ENCODE data around the gene KRT28. TPM values are rescaled to one million over a fixed set of nuclear protein-coding genes. Genes with fewer than 3 reads are reported as not detected.

KRT28 gene
- total RNA-seq, 6 donors from 2014 or later: not detected

DNA sequence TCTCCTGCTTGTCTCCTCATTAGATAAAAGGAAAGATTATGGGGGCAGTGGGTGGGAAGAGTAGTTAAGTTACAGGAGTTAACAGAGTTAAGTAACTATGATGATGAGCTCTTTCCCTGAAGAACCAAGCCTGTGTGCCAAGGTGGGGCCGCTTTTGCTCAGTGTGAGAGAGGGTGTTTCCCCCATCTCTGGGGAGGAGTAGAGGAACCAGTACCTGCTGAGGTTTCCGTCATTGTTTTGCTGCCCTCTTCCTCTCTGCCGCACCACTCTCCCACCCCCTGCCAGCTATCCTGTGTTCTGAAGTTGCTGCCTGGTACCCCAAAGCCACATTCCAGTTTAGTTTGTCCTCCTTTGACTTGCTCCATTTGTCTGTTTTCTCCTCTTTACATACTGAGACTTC lies 43.5 kb upstream of the KRT28 start:
- Histone ChIP-seq H3K9me3 (no peaks in the 10 kb centered on the region), H3K27ac (no peak overlapping the region), H3K36me3 (no peaks in the 10 kb centered on the region), H3K27me3 (no peaks in the 10 kb centered on the region), H3K4me3 (no peak overlapping the region), H3K4me1 (no peaks in the 10 kb centered on the region)
- 64 to 68% methylated on average over 3 of the region's 3 CpGs for WGBS, 2 donors
- DNase-seq (no peak), ATAC-seq (ENCODE audit: low FRiP score in 2 of 2) (no peak)
- TF ChIP-seq EP300 (IDR thresholded peaks at IDR 0.05): no peak
- TF ChIP-seq, protein P1, sequence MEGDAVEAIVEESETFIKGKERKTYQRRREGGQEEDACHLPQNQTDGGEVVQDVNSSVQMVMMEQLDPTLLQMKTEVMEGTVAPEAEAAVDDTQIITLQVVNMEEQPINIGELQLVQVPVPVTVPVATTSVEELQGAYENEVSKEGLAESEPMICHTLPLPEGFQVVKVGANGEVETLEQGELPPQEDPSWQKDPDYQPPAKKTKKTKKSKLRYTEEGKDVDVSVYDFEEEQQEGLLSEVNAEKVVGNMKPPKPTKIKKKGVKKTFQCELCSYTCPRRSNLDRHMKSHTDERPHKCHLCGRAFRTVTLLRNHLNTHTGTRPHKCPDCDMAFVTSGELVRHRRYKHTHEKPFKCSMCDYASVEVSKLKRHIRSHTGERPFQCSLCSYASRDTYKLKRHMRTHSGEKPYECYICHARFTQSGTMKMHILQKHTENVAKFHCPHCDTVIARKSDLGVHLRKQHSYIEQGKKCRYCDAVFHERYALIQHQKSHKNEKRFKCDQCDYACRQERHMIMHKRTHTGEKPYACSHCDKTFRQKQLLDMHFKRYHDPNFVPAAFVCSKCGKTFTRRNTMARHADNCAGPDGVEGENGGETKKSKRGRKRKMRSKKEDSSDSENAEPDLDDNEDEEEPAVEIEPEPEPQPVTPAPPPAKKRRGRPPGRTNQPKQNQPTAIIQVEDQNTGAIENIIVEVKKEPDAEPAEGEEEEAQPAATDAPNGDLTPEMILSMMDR (IDR thresholded peaks at IDR 0.05): no peak
- TF ChIP-seq POLR2AphosphoS5 (IDR thresholded peaks at IDR 0.05): no peak
- no peak for TF ChIP-seq POLR2A (IDR thresholded peaks at IDR 0.05)

DNA sequence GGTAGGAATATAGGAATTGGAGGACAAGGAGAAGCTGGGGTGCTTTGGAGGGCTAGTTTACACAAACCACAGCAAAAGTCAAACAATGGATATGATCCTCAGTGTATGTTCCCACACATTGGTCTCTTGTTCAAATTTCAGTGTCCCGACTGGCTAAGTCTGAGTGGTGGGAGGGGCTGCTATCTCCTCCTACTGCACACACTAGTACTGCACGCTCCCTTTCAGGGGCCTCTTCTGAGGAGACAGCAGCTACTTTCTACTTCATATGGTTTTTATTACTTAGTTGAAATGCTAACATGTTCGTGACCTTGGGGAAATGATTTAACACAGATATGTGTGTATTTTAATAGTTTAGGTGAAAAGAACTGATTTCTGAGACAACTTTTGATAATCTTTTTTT lies 41.5 kb upstream of the KRT28 start:
- no peak for ATAC-seq (ENCODE audit: low FRiP score in 2 of 2)

DNA sequence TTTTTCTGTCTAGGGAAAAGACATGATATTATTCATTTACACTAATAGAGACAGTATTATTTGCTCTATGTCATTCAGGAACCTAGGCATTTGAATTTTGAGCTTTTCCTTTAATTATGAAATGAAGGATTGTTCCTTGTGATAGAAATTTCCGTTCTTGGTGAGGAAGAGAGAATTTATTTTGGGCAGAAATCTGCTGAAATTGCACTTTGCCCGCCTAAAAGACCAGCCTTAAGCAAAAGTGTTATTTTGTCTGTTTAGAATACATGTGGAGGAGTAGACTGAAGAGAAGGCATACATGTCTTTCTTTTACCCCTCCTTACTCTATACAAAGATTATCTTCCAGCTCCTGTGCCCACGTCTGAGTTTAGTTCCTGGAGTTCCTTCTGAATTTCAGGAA lies 39.4 kb upstream of the KRT28 start:
- WGBS, 2 donors: 75 to 81% methylated on average over 3 of the region's 3 CpGs
- Histone ChIP-seq H3K27ac (no peak overlapping the region), H3K36me3 (peaks cover 0 to 9% (median 3%) of the 10 kb centered on the region in 4 donors), H3K4me1 (no peaks in the 10 kb centered on the region), H3K9me3 (no peaks in the 10 kb centered on the region), H3K4me3 (no peak overlapping the region), H3K27me3 (no peaks in the 10 kb centered on the region)
- DNase-seq (no peak), ATAC-seq (ENCODE audit: low FRiP score in 2 of 2) (no peak)
- no peak for TF ChIP-seq EP300 (IDR thresholded peaks at IDR 0.05)
- no peak for TF ChIP-seq POLR2AphosphoS5 (IDR thresholded peaks at IDR 0.05)
- TF ChIP-seq, protein P1 (IDR thresholded peaks at IDR 0.05): no peak
- no peak for TF ChIP-seq POLR2A (IDR thresholded peaks at IDR 0.05)

More for the DNA sequence above, 41.5 kb upstream of the KRT28 start:
- TF ChIP-seq POLR2A (IDR thresholded peaks at IDR 0.05) (no peak), EP300 (IDR thresholded peaks at IDR 0.05) (no peak), POLR2AphosphoS5 (IDR thresholded peaks at IDR 0.05) (no peak)
- TF ChIP-seq, protein P1 (IDR thresholded peaks at IDR 0.05): no peak
- Histone ChIP-seq H3K4me3 (no peak overlapping the region), H3K36me3 (no peaks in the 10 kb centered on the region), H3K27ac (no peak overlapping the region), H3K9me3 (no peaks in the 10 kb centered on the region), H3K27me3 (no peaks in the 10 kb centered on the region), H3K4me1 (no peaks in the 10 kb centered on the region)
- 82 to 85% methylated on average over 3 of the region's 3 CpGs for WGBS, 2 donors
- DNase-seq: no peak

DNA sequence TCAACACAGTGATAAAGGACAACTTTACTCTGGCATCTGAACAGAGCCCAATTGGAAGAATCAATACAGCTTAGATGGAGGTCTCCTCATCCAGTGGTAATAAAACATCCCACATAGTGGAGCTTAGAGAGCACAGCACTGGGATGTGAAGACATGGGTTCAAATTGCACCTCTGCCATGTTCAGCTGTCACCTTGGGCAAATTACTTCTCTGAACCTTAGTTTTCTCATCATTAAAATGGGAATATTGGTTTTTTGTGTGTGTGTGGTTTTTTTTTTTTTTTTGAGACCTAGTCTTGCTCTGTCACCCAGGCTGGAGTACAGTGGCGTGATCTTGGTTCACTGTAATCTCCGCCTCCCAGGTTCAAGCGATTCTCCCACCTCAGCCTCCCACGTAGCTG lies 36.3 kb upstream of the KRT28 start:
- H3K36me3 ChIP-seq: peaks cover 0 to 11% (median 3%) of the 10 kb centered on the region in 4 donors
- no peaks in the 10 kb centered on the region for H3K27me3 ChIP-seq
- DNase-seq (no peak), ATAC-seq (ENCODE audit: low FRiP score in 2 of 2) (no peak)
- H3K9me3 ChIP-seq: no peaks in the 10 kb centered on the region
- no peak overlapping the region for H3K4me3 ChIP-seq
- H3K4me1 ChIP-seq: no peaks in the 10 kb centered on the region
- WGBS, 2 donors: 96 to 99% methylated on average over 4 of the region's 4 CpGs
- no peak overlapping the region for H3K27ac ChIP-seq
- TF ChIP-seq POLR2A (IDR thresholded peaks at IDR 0.05) (no peak), EP300 (IDR thresholded peaks at IDR 0.05) (no peak), POLR2AphosphoS5 (IDR thresholded peaks at IDR 0.05) (no peak)
- TF ChIP-seq, protein P1 (IDR thresholded peaks at IDR 0.05): no peak

DNA sequence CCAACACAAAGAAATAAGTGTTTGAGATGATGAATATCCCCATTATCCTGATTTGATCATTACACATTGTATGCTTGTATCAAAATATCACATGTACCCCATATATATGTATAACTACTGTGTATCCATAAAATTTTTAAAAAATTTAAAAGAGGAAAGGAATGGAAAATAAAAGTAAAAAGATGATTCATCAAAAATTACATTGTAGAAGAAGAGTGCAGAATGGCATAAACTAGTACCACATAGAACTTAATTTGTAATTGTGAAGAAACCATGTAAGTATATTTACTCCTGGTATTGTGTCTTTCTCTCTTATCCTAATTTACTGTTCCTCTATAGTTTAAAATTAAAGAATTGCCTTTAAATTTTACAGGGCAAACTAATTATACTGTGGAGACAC lies 34.1 kb upstream of the KRT28 start:
- TF ChIP-seq, protein P1 (IDR thresholded peaks at IDR 0.05): no peak
- no peak for TF ChIP-seq EP300 (IDR thresholded peaks at IDR 0.05)
- no peak for TF ChIP-seq POLR2AphosphoS5 (IDR thresholded peaks at IDR 0.05)
- Histone ChIP-seq H3K27ac (no peak overlapping the region), H3K4me1 (no peaks in the 10 kb centered on the region), H3K27me3 (no peaks in the 10 kb centered on the region), H3K9me3 (no peaks in the 10 kb centered on the region), H3K36me3 (peaks cover 0 to 11% (median 3%) of the 10 kb centered on the region in 4 donors), H3K4me3 (no peak overlapping the region)
- ATAC-seq (ENCODE audit: low FRiP score in 2 of 2) (no peak), DNase-seq (no peak)
